ENCODE data around the gene CSPG4. TPM values are rescaled to one million over a fixed set of nuclear protein-coding genes. Genes with fewer than 3 reads are reported as not detected.

The CSPG4 gene
- total and polyA plus RNA-seq, 2 donors, result 30.6 to 63.8 TPM

DNA sequence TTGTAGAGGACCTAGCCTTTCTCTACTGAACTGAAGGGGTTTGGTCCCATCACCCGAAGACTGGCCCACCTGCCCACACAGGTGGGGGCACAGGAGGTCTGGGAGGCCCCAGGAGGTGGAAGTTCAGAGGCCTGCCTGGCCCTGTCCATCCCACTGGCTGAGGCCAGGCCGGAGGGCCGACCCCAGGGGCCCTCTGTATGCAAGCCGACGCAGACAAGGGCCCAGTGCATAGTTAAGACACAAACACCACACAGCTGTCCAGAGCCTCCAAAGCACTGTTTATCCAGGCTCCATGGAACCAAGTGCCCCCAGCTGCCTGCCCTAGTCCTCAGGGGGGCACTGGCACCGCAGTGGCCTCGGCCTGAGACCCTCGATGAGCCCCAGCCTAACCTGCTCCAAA, 38.3 kb downstream of the CSPG4 start:
- DNase-seq (ENCODE audit: extremely low spot score), result no peak
- Histone ChIP-seq H3K4me1 (ENCODE audit: insufficient read depth) (no peaks in the 10 kb centered on the region), H3K36me3 (ENCODE audit: insufficient read depth) (no peaks in the 10 kb centered on the region), H3K4me3 (ENCODE audit: low read depth, low read length) (no peak overlapping the region), H3K27ac (ENCODE audit: low read depth) (no peak overlapping the region)
- WGBS, result 85% methylated on average over 8 of the region's 8 CpGs

DNA sequence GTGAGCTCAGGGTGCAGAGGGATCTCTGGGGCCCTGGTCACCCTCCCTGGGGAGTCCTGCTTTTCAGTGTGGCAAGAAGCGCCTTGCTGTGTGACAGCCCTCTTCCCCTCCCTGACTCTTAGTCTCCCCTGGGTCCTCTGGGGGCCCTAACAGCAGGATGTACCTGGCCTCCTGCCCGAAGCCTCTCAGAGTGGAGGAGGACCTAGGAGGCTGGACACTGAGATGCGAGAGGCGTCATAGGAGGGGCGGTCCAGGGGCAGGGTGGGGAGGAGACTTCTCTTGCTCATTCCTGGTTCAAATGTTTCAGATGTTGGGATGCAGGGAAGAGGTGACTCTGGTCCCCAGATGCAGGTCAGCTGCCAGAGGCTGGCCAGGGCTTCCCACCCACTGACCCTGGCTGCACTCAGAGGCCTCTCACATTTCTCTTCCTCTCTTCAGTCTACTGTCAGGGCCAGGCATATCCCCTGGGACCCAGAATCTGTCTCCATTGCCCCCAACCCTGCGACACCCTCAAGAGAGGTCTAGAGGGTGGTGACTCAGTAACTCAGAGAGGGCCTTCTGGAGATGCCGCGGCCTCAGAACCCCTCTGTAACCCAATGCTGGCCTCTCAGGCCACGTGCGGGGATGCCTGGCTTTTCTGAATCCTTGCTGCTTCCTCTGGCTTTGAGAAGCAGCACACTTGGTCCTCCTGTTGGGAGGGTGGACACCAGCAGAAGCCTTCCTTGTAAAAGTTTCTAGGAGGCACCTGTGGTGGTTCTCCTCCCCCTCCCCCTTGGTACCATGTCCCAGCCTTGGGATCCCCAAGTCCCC, 39.0 kb downstream of the CSPG4 start:
- DNase-seq (ENCODE audit: extremely low spot score), result peak; percentile 55
- Histone ChIP-seq H3K4me3 (ENCODE audit: low read depth, low read length) (no peak overlapping the region), H3K27ac (ENCODE audit: low read depth) (peak overlapping the region; percentile 0), H3K36me3 (ENCODE audit: insufficient read depth) (no peaks in the 10 kb centered on the region), H3K4me1 (ENCODE audit: insufficient read depth) (no peaks in the 10 kb centered on the region)
- 48% methylated on average over 10 of the region's 10 CpGs for WGBS

DNA sequence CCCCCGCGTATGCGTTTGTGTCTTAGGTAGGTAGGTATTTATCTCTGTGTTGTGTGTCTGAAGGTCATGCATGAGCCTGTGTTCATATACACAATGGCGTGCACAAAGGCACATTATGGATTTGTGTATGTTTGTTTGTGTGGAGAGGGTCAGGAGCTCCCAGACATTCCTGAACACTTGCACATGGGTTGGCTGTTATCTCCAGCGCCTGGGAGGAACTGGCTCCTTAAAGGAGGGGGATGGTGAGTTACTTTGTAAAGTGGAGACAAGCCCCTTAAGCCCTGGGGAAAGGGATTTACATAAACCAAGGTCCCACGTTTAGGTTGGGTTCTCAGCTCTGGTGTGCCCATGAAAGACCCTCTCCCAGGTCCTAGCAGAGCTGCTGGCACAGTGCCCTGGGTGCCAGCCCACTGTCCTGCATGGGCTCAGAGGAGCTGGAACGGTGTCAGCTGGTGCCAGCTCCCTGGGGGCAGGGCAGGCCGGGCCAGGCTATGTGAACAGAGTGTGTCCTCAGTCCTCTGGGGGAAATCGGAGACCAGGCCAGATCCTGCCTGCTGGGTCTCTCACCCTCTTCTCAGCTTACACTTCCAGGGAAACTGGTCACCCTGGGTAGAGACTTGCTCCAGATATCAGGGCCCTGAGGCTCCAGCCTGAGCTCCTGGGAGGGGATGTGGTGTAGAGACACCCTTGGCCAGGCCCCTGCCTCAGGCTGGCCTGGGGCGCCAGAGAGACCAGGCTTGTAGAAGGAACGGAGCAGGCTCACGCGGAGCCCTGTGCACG, 39.8 kb downstream of the CSPG4 start:
- Histone ChIP-seq H3K36me3 (ENCODE audit: insufficient read depth) (no peaks in the 10 kb centered on the region), H3K4me3 (ENCODE audit: low read depth, low read length) (no peak overlapping the region), H3K27ac (ENCODE audit: low read depth) (peak overlapping the region; percentile 0), H3K4me1 (ENCODE audit: insufficient read depth) (no peaks in the 10 kb centered on the region)
- 21% methylated on average over 14 of the region's 14 CpGs for WGBS
- no peak for DNase-seq (ENCODE audit: extremely low spot score)

DNA sequence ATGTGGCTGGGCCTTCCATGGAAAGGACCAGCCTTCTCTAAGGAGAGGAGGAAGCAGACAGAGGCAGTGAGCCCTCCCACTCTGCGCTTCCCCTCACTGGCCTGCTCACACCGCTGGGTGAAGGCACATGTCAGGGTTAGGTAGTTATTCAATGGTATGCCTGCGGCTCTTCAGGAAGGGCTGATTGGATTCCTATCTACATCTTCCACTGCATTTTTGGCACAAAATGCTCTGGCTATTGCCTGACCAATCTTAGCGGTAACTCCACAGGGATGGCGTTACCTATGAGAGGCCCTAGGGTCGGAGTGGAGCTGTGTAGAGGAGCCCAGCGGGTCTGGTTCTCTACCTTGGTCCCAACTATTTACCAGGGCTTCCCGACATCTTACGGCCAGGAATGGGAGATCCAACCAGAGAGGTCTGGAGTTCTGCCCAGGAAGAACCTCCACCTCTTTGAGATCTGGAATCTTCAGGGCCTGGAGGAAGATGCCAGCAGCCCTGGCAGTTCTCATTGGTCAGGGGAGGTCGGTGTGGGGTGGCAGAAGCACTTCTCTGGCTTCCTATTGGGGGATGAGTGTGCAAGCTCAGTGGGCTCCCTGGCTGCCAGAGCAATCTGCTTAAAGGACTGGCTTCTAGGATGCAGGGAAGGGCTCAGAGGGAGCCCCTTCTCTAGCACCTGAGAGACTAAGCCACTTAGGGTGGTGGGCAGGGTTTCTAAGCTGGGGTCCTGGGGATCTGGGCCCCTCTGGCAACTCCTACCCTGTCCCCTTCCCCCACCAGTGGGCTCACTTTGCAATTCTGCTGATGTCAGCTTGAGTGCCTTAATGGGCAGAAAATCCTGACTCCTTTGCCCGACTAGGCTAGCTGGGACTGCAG, 40.7 kb downstream of the CSPG4 start:
- Histone ChIP-seq H3K36me3 (ENCODE audit: insufficient read depth) (no peaks in the 10 kb centered on the region), H3K4me1 (ENCODE audit: insufficient read depth) (no peaks in the 10 kb centered on the region), H3K27ac (ENCODE audit: low read depth) (no peak overlapping the region), H3K4me3 (ENCODE audit: low read depth, low read length) (no peak overlapping the region)
- DNase-seq (ENCODE audit: extremely low spot score), result no peak
- 59% methylated on average over 11 of the region's 11 CpGs for WGBS

DNA sequence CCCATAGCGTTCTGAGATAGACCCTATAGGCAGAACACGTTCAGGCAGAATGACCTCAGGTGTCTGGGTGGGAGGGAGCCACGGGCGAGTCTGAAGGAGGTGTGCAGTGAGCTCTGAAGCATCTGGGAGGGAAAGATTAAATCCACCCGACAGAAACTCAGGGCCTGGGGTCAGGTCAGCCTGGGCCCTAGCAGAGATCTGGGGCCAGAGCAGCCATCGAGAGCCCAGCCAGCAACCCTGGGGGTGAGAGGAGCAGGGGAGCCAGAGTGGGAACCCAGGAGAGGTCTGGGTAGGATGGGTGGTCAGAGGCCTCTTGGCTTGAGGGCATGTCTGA, 42.8 kb downstream of the CSPG4 start:
- H3K27ac ChIP-seq (ENCODE audit: low read depth), result no peak overlapping the region

DNA sequence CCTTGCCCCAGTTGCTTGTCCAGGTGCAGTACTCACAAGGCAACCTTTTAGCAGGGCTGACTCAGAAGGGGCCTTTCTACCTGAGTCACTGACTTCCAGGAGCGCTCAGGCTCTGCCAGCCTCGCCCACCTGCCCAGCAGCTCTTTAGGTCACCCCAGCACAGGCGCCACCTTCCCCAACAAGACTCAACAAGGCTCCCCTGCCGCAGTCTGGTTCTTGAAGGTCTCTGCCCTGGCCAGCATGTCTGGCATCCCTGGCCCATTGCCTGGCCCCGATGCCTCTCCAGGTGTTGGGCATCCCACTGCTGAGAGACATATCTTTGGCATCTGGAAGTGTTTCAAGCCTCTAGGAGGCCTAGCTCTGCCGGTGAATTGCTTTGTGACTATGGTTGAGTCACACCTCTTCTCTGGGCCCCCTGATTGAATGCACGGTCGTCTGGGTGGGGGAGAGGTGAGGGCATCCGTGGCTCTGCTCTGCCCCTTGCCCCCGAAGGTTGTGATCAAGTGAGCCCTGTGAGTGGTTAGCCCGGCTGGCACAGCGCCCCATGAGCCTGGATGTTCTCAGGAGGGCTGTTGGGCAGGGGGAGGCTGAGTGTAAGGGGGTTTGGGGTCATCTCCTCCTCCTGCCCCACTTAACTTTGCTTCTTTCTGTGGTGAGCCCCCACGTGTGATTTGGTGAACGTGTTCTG, 43.3 kb downstream of the CSPG4 start:
- 67% methylated on average over 14 of the region's 14 CpGs for WGBS
- H3K36me3 ChIP-seq (ENCODE audit: insufficient read depth), result no peaks in the 10 kb centered on the region
- no peak overlapping the region for H3K27ac ChIP-seq (ENCODE audit: low read depth)
- H3K4me3 ChIP-seq (ENCODE audit: low read depth, low read length), result no peak overlapping the region
- H3K4me1 ChIP-seq (ENCODE audit: insufficient read depth), result no peaks in the 10 kb centered on the region
- no peak for DNase-seq (ENCODE audit: extremely low spot score)

More for the DNA sequence above, 42.8 kb downstream of the CSPG4 start:
- Histone ChIP-seq H3K4me1 (ENCODE audit: insufficient read depth) (no peaks in the 10 kb centered on the region), H3K36me3 (ENCODE audit: insufficient read depth) (no peaks in the 10 kb centered on the region), H3K4me3 (ENCODE audit: low read depth, low read length) (no peak overlapping the region)
- DNase-seq (ENCODE audit: extremely low spot score), result no peak
- 80% methylated on average over 6 of the region's 6 CpGs for WGBS

DNA sequence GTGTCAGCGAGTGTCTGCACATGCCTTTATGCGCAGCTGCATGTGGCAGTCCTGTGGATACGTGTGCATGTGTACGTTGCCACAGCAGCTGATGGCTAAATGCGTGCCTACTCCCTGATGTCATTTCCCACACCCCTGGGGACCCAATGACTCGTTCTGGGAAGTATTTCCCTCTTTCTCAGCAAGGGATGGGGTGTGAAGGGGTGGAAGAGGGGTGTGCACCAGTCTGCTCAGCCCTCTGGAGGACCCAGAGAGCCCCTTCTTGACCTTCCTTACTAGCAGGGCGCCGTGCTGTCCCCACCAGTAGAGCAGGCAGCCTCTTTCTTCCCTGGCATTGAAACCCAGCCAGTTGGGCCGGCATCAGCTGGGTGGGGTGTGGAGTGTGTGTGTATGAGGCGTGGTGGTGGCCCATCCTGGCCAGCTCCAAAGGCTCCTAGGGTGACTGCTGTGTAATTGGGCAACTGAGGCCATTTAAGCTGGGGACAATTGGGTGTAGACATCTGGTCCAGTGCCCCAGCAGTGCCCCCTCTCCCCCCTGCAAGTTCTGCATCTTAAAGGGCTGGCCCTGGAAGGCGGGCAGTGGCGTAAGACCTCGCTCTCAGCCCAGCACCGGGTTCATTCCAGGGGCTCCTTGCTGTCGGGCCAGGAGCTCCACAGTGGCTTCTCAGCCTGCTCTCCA, 45.7 kb downstream of the CSPG4 start:
- Histone ChIP-seq H3K4me1 (ENCODE audit: insufficient read depth) (no peaks in the 10 kb centered on the region), H3K36me3 (ENCODE audit: insufficient read depth) (no peaks in the 10 kb centered on the region), H3K4me3 (ENCODE audit: low read depth, low read length) (no peak overlapping the region), H3K27ac (ENCODE audit: low read depth) (peak overlapping the region; percentile 61)
- WGBS, result 63% methylated on average over 15 of the region's 15 CpGs
- no peak for DNase-seq (ENCODE audit: extremely low spot score)

DNA sequence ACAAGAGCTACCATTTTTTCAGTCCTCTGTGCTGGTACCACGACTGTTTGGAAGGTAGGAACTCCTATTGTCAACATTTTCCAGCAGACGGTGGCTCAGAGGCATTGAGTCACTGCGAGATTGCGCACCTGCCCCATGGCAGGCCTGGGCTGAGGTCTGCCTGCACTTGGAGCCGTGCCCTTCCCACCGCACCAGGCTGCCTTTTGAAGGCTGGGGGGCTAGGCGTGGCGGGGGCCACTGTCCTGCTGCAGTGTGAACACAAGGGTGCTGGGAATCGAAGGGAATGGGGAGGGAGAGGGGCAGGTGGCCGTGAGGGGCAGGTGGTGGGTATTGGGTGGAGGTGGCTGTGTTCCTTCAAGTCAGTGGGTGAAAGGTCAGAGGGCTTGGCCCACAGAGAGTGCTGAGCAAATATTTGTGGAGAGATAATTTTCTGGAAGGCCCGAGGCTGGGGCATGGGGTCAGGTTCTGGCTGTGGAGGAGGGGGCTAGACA, 48.7 kb downstream of the CSPG4 start:
- 74% methylated on average over 11 of the region's 11 CpGs for WGBS
- no peaks in the 10 kb centered on the region for H3K4me1 ChIP-seq (ENCODE audit: insufficient read depth)

DNA sequence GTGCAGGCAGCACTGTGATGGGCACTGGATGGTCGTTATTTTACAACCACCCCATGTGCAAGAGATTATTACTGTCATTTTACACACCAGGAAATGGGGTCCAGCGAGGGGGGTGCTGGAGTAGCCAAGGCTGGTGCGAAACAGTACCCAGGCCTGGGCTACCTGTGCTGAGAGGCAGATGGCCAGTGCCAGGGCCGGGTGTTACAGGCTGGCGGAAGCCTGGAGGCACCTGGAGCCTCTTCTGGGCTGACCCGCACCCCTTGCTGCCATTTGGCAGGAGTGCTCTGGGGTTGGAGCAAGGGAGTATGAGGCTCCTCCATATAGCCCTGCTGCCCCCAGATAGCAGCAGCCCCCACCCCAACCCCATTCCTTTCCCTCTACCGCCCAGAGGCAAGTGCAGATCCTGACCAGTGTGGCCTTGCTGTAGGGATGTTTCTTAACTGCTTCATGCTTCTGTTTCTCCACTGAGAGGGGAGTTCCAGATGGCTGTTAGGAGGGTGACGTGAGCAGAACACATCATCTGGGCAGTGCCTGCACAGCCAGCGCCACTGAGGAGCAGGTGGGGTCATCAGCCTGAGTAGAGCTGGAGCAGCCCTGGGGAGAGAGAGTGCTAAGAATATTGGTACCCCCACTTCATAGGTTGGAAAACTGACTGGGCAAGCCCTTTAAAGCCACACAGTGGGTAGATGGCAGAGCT, 49.7 kb downstream of the CSPG4 start:
- 90% methylated on average over 9 of the region's 9 CpGs for WGBS
- Histone ChIP-seq H3K4me1 (ENCODE audit: insufficient read depth) (no peaks in the 10 kb centered on the region), H3K4me3 (ENCODE audit: low read depth, low read length) (no peak overlapping the region)

More for the DNA sequence above, 48.7 kb downstream of the CSPG4 start:
- DNase-seq (ENCODE audit: extremely low spot score), result no peak
- Histone ChIP-seq H3K4me3 (ENCODE audit: low read depth, low read length) (no peak overlapping the region), H3K36me3 (ENCODE audit: insufficient read depth) (no peaks in the 10 kb centered on the region), H3K27ac (ENCODE audit: low read depth) (no peak overlapping the region)

DNA sequence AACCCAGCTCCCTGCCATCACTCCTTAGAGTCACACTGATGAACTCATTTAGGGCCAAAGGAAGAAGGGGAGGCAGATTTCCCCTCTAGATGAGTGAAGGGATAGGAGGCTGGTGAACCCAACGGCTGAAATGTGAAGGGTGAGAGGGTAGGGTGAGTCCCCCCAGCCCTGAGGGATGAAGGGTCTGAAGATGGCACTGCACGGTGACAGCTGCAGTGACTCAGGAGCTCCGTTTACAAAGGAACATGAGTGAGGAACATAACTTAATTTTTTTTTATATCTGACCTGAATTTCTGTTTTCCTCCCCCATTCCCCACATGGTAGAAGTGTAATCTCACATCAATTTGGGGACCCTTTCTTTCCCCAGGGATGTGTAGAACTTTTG, 50.9 kb downstream of the CSPG4 start:
- 66% methylated on average over 3 of the region's 3 CpGs for WGBS
- Histone ChIP-seq H3K4me3 (ENCODE audit: low read depth, low read length) (no peak overlapping the region), H3K4me1 (ENCODE audit: insufficient read depth) (no peaks in the 10 kb centered on the region), H3K27ac (ENCODE audit: low read depth) (peak overlapping the region; percentile 87), H3K36me3 (ENCODE audit: insufficient read depth) (no peaks in the 10 kb centered on the region)
- no peak for DNase-seq (ENCODE audit: extremely low spot score)

More for the DNA sequence above, 49.7 kb downstream of the CSPG4 start:
- DNase-seq (ENCODE audit: extremely low spot score), result no peak
- Histone ChIP-seq H3K36me3 (ENCODE audit: insufficient read depth) (no peaks in the 10 kb centered on the region), H3K27ac (ENCODE audit: low read depth) (no peak overlapping the region)

DNA sequence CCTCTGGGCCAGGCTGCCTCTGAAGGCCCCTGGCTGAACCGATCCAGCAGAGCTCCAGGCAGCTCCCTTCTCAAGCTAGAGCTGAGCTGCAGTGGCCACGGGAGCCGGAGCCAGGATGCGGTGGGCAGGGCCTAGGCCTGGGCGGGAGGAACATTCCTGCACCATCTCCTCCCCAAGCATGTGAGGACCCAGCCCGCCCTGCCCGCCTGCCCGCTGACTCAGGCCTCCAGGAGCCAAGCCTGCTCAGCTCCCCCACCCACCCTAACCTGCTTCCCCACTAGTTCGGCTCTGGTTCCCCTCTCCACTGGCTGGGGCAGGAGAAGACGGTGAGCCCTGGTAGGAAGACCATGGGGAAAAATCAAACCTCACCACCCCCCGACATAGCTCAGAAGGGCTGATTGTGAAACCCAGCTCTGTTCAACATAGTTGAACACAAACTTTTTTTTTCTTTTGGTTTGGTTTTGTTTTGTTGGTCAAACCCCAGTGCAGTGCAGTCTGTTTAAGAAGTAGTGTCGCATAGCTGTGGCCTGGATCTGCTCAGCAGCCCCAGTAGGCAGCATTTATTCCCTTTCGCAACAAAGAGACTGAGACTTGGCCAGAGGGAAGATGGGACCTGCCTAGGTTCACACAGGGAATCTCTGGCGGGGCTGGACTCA, 51.4 kb downstream of the CSPG4 start:
- H3K4me3 ChIP-seq (ENCODE audit: low read depth, low read length), result no peak overlapping the region
- peak overlapping the region; percentile 87 for H3K27ac ChIP-seq (ENCODE audit: low read depth)
- H3K36me3 ChIP-seq (ENCODE audit: insufficient read depth), result no peaks in the 10 kb centered on the region
- H3K4me1 ChIP-seq (ENCODE audit: insufficient read depth), result no peaks in the 10 kb centered on the region
- peak; percentile 58 for DNase-seq (ENCODE audit: extremely low spot score)
- WGBS, result 24% methylated on average over 14 of the region's 14 CpGs
